Neural cell (in vitro differentiated cells): ENCODE results near the gene OXCT1. TPM values are rescaled to one million over a fixed set of nuclear protein-coding genes. Genes with fewer than 3 reads are reported as not detected.

Source experiments
- H2AFZ ChIP-seq: fragments of 200-600, 300-800 bp; sonication (generic), shearing (Covaris generic); 2 replicates; pipeline ENCODE4 v1.6.0; 2014; ENCODE audit warnings: low read depth, mild to moderate bottlenecking, antibody characterized with exemption, low read length, moderate library complexity
- H3F3A ChIP-seq: fragments of 200-600 bp; shearing (Covaris generic); 2 replicates; pipeline ENCODE4 v1.6.1; 2016; ENCODE audit warnings: mild to moderate bottlenecking, moderate library complexity, mixed read lengths, antibody characterized with exemption, low read length; ENCODE audit not compliant: insufficient read depth, poor library complexity, severe bottlenecking
- H3K27ac ChIP-seq: fragments of 200-600, 300-800 bp; sonication (generic), shearing (Covaris generic); 2 replicates; pipeline ENCODE4 v1.5.1; 2014; ENCODE audit warnings: mild to moderate bottlenecking, low read length, moderate library complexity
- H3K27me3 ChIP-seq: fragments of 300-800, 200-600 bp; sonication (generic), shearing (Covaris generic); 2 replicates; pipeline ENCODE4 v1.6.0; 2014; ENCODE audit warnings: mild to moderate bottlenecking, low read depth, low read length, moderate library complexity; ENCODE audit not compliant: insufficient read depth
- H3K36me3 ChIP-seq: fragments of 300-800, 200-600 bp; sonication (generic), shearing (Covaris generic); 2 replicates; pipeline ENCODE4 v1.5.1; 2014; ENCODE audit warnings: mild to moderate bottlenecking, antibody characterized with exemption, low read length, moderate library complexity; ENCODE audit not compliant: insufficient read depth
- H3K4me2 ChIP-seq: fragments of 300-800, 200-600 bp; sonication (generic), shearing (Covaris generic); 2 replicates; pipeline ENCODE4 v1.6.0; 2014; ENCODE audit warnings: mild to moderate bottlenecking, low read length
- H3K4me3 ChIP-seq: fragments of 300-800, 200-600 bp; sonication (generic), shearing (Covaris generic); 2 replicates; pipeline ENCODE4 v1.5.1; 2014; ENCODE audit warnings: mild to moderate bottlenecking, low read length, moderate library complexity
- H3K79me2 ChIP-seq: fragments of 200-600 bp; shearing (Covaris generic); replicated peaks from 2 replicates; pipeline ENCODE4 v1.6.0; 2014; ENCODE audit warnings: mild to moderate bottlenecking, low read length, moderate library complexity; ENCODE audit not compliant: insufficient read depth
- H3K9ac ChIP-seq: fragments of 300-800, 200-600 bp; sonication (generic), shearing (Covaris generic); 2 replicates; pipeline ENCODE4 v1.6.1; 2016; ENCODE audit warnings: mild to moderate bottlenecking, low read length, mixed read lengths
- H3K9me2 ChIP-seq: fragments of 200-600 bp; shearing (Covaris generic); 2 replicates; pipeline ENCODE4 v1.6.1; 2016; ENCODE audit warnings: mild to moderate bottlenecking, low read length, mixed read lengths; ENCODE audit not compliant: insufficient read depth
- H3K9me3 ChIP-seq: fragments of 200-600, 300-800 bp; sonication (generic), shearing (Covaris generic); 2 replicates; pipeline ENCODE4 v1.6.1; 2016; ENCODE audit warnings: mild to moderate bottlenecking, mixed run types, low read length, moderate library complexity, mixed read lengths
- H4K20me1 ChIP-seq: fragments of 200-600 bp; shearing (Covaris generic); 2 replicates; pipeline ENCODE4 v1.6.1; 2016; ENCODE audit warnings: mild to moderate bottlenecking, mixed run types; ENCODE audit not compliant: insufficient read depth
- EP300 ChIP-seq: fragments of 450-650 bp; conservative IDR thresholded peaks from 2 replicates; pipeline ENCODE4 v1.6.1; 2014; ENCODE audit warnings: antibody characterized with exemption, mild to moderate bottlenecking, moderate library complexity; ENCODE audit not compliant: poor library complexity, severe bottlenecking
- EZH2 ChIP-seq: fragments of 200-600, 300-800 bp; shearing (Covaris generic), sonication (generic); IDR thresholded peaks from 2 replicates; pipeline ENCODE4 v1.6.1; 2014; ENCODE audit warnings: antibody characterized with exemption, low read length, borderline replicate concordance, mild to moderate bottlenecking; ENCODE audit not compliant: insufficient read depth, poor library complexity, severe bottlenecking
- MXI1 ChIP-seq: fragments of 450-650 bp; conservative IDR thresholded peaks from 2 replicates; pipeline ENCODE4 v1.6.1; 2014; ENCODE audit warnings: antibody characterized with exemption, mild to moderate bottlenecking; ENCODE audit not compliant: poor library complexity, severe bottlenecking
- POLR2AphosphoS5 ChIP-seq: IDR thresholded peaks from 2 replicates; pipeline ENCODE4 v1.6.1; 2012
- RAD21 ChIP-seq: fragments of 450-650 bp; conservative IDR thresholded peaks from 2 replicates; pipeline ENCODE4 v1.6.1; 2014; ENCODE audit warnings: antibody characterized with exemption, mild to moderate bottlenecking, moderate library complexity
- SMC3 ChIP-seq: fragments of 450-650 bp; conservative IDR thresholded peaks from 2 replicates; pipeline ENCODE4 v1.6.1; 2014; ENCODE audit warnings: antibody characterized with exemption, mild to moderate bottlenecking, moderate library complexity; ENCODE audit not compliant: poor library complexity
- TAF1 ChIP-seq: IDR thresholded peaks from 2 replicates; pipeline ENCODE4 v1.6.1; 2012; ENCODE audit warnings: low read depth
- polyA plus RNA-seq: library from polyadenylated mRNA; depleted of rRNA; stranded (reverse); fragments of >200 nt; gene quantifications from 2 replicates; pipeline ENCODE4 v1.2.3, GENCODE V29; 2014
- TF ChIP-seq, protein P1 (sequence below): fragments of 450-650 bp; IDR thresholded peaks from 2 replicates; pipeline ENCODE4 v1.5.1; 2014; ENCODE audit warnings: antibody characterized with exemption, mild to moderate bottlenecking, moderate library complexity; ENCODE audit not compliant: poor library complexity, severe bottlenecking
- TF ChIP-seq, protein P2 (sequence below): IDR thresholded peaks from 2 replicates; pipeline ENCODE4 v1.6.1; 2012; ENCODE audit warnings: borderline replicate concordance

OXCT1 gene
- polyA plus RNA-seq, 1 donor from 2014 or later = 90.5 TPM

DNA sequence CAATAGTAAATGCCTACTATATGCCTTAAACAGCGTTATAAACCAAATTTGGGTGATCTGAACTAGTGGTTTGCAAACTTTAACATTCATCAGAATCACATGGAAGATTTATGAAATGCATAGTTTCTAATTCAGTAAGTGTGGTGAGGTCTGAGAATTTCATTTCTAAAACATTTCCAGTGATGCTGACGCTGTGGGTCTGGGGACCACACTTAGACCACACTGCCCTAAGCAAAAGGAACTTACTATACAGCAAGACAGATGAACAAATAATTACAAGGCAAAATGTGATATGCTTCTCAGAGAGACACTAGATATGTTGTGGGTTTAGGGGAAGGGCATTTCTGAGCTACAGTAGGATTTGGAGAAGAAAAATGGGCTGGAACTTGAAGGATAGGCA is 72.6 kb downstream of the OXCT1 start:
- no peaks in the 10 kb centered on the region for H3K9me2 ChIP-seq
- H3K27ac ChIP-seq = no peak overlapping the region
- H2AFZ ChIP-seq = no peak overlapping the region
- H3K27me3 ChIP-seq = no peaks in the 10 kb centered on the region
- no peaks in the 10 kb centered on the region for H4K20me1 ChIP-seq
- no peak overlapping the region for H3K4me3 ChIP-seq
- no peak overlapping the region for H3K4me2 ChIP-seq
- no peaks in the 10 kb centered on the region for H3K9me3 ChIP-seq
- H3K9ac ChIP-seq = no peak overlapping the region
- no peaks in the 10 kb centered on the region for H3K79me2 ChIP-seq
- H3F3A ChIP-seq = no peaks in the 10 kb centered on the region
- no peaks in the 10 kb centered on the region for H3K36me3 ChIP-seq
- TF ChIP-seq EP300 (no peak), EZH2 (no peak), SMC3 (no peak), POLR2AphosphoS5 (no peak), TAF1 (no peak), RAD21 (no peak), MXI1 (no peak)
- TF ChIP-seq, protein P1, sequence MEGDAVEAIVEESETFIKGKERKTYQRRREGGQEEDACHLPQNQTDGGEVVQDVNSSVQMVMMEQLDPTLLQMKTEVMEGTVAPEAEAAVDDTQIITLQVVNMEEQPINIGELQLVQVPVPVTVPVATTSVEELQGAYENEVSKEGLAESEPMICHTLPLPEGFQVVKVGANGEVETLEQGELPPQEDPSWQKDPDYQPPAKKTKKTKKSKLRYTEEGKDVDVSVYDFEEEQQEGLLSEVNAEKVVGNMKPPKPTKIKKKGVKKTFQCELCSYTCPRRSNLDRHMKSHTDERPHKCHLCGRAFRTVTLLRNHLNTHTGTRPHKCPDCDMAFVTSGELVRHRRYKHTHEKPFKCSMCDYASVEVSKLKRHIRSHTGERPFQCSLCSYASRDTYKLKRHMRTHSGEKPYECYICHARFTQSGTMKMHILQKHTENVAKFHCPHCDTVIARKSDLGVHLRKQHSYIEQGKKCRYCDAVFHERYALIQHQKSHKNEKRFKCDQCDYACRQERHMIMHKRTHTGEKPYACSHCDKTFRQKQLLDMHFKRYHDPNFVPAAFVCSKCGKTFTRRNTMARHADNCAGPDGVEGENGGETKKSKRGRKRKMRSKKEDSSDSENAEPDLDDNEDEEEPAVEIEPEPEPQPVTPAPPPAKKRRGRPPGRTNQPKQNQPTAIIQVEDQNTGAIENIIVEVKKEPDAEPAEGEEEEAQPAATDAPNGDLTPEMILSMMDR = no peak
- TF ChIP-seq, protein P2, sequence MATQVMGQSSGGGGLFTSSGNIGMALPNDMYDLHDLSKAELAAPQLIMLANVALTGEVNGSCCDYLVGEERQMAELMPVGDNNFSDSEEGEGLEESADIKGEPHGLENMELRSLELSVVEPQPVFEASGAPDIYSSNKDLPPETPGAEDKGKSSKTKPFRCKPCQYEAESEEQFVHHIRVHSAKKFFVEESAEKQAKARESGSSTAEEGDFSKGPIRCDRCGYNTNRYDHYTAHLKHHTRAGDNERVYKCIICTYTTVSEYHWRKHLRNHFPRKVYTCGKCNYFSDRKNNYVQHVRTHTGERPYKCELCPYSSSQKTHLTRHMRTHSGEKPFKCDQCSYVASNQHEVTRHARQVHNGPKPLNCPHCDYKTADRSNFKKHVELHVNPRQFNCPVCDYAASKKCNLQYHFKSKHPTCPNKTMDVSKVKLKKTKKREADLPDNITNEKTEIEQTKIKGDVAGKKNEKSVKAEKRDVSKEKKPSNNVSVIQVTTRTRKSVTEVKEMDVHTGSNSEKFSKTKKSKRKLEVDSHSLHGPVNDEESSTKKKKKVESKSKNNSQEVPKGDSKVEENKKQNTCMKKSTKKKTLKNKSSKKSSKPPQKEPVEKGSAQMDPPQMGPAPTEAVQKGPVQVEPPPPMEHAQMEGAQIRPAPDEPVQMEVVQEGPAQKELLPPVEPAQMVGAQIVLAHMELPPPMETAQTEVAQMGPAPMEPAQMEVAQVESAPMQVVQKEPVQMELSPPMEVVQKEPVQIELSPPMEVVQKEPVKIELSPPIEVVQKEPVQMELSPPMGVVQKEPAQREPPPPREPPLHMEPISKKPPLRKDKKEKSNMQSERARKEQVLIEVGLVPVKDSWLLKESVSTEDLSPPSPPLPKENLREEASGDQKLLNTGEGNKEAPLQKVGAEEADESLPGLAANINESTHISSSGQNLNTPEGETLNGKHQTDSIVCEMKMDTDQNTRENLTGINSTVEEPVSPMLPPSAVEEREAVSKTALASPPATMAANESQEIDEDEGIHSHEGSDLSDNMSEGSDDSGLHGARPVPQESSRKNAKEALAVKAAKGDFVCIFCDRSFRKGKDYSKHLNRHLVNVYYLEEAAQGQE = no peak

DNA sequence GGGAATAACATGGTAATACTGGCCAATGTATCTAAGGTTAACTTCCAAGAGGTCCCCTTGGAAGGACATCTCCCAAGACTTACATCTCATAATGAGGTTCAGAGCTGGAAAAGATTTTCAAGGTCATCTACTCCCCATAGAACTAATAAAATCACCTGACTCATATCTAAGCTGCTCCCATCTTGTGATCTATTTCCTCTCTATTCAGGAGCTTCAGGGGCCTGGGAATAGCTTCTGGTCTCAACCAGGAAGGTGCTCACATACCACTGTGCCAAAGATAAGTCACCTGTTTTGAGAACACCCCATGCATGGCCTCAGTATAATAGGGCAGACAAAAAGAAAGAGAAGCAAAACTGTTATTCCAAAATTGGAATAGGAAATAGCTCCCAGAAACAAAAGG is 74.2 kb downstream of the OXCT1 start:
- H3K4me2 ChIP-seq = no peak overlapping the region
- TF ChIP-seq RAD21 = no peak
- no peak for TF ChIP-seq SMC3
- TF ChIP-seq TAF1 = no peak
- no peak for TF ChIP-seq EP300
- no peak for TF ChIP-seq POLR2AphosphoS5
- TF ChIP-seq, protein P1 = no peak
- TF ChIP-seq MXI1 = no peak
- TF ChIP-seq EZH2 = no peak
- TF ChIP-seq, protein P2 = no peak
- no peaks in the 10 kb centered on the region for H3F3A ChIP-seq
- H3K4me3 ChIP-seq = no peak overlapping the region
- H3K27ac ChIP-seq = no peak overlapping the region
- H3K9me3 ChIP-seq = no peaks in the 10 kb centered on the region
- no peaks in the 10 kb centered on the region for H3K27me3 ChIP-seq
- H3K9me2 ChIP-seq = no peaks in the 10 kb centered on the region
- H3K79me2 ChIP-seq = no peaks in the 10 kb centered on the region
- H4K20me1 ChIP-seq = no peaks in the 10 kb centered on the region
- no peak overlapping the region for H2AFZ ChIP-seq
- H3K9ac ChIP-seq = no peak overlapping the region
- no peaks in the 10 kb centered on the region for H3K36me3 ChIP-seq
